K562 (cell line): ENCODE data around the gene CYP24A1.

Source experiments
- CTCF ChIP-seq, 3 experiments: IDR thresholded peaks in 2 of 3; conservative IDR thresholded peaks in 1 of 3; 2 replicates each; pipeline ENCODE4 v1.5.1; 2011 to 2012; ENCODE audit warnings: low read length in 3 of 3, mild to moderate bottlenecking in 3 of 3, control low read depth in 2 of 3, improper control_type of control experiment in 1 of 3, inconsistent platforms in 1 of 3, low read depth in 1 of 3, mixed read lengths in 1 of 3, moderate library complexity in 1 of 3; ENCODE audit not compliant: insufficient read depth in 2 of 3
- POLR2AphosphoS5 ChIP-seq: IDR thresholded peaks from 2 replicates; pipeline ENCODE4 v1.6.1; 2011; ENCODE audit warnings: mild to moderate bottlenecking, low read depth, low read length, moderate library complexity; ENCODE audit not compliant: control insufficient read depth, insufficient read depth
- RAD51 ChIP-seq: fragments of 450-650 bp; IDR thresholded peaks from 2 replicates; pipeline ENCODE4 v1.7.1; 2016; ENCODE audit warnings: low read depth, mild to moderate bottlenecking, borderline replicate concordance
- U2AF1 ChIP-seq: fragments of 200-400 bp; formaldehyde crosslinking; optimal IDR thresholded peaks from 2 replicates; pipeline ENCODE3; 2017; ENCODE audit warnings: mild to moderate bottlenecking, low read depth, low read length, moderate library complexity
- ZNF224 ChIP-seq: sonication (generic); formaldehyde crosslinking; IDR thresholded peaks from 2 replicates; pipeline ENCODE4 v1.8.0; 2022; ENCODE audit warnings: mild to moderate bottlenecking, missing genetic modification reagents
- ZNF41 ChIP-seq: fragments of 250-450 bp; sonication (Bioruptor Pico); conservative IDR thresholded peaks from 2 replicates; pipeline ENCODE4 v1.4.0; 2020; ENCODE audit warnings: mild to moderate bottlenecking

- TF ChIP-seq RAD51 (no peak), CTCF (IDR thresholded peaks at IDR 0.05 in 2 of 3, conservative IDR thresholded peaks at IDR 0.05 in 1 of 3; ENCODE audit: insufficient read depth in 2 of 3, low read depth in 1 of 3, low read length in 3 of 3) (no peak), ZNF41 (CRISPR knock-in tag) (no peak), ZNF224 (CRISPR knock-in tag) (no peak), POLR2AphosphoS5 (no peak), U2AF1 (no peak)
Measured at GRCh38 chr20:54110457-54110856, 63.3 kb downstream of the CYP24A1 start.
